ENCODE data around the gene LRRC32. TPM values are rescaled to one million over a fixed set of nuclear protein-coding genes. Genes with fewer than 3 reads are reported as not detected.
"Not testable (repeated sequence)": the region's sequence is repeated elsewhere in the genome, so short reads cannot be mapped to it uniquely, and the experiment has no call there.

Gene LRRC32
- total RNA-seq, 2 experiments from 2014 or later, result 0.82 to 0.87 TPM

GRCh38 chr11:76655501-76656049 is 15.0 kb downstream of the LRRC32 start:
- H3K4me3 Mint-ChIP-seq, result no peak overlapping the region
- H3K9me3 Mint-ChIP-seq, result no peaks in the 10 kb centered on the region
- peaks cover 10% of the 10 kb centered on the region for H3K27me3 Mint-ChIP-seq
- H3K36me3 Mint-ChIP-seq (ENCODE audit: low read depth), result no peaks in the 10 kb centered on the region
- no peak overlapping the region for H3K27ac Mint-ChIP-seq
- ChIA-PET POLR2A (no interaction called here), CTCF (interaction anchor here (1.2 kb wide), 1 partner anchor 25 kb away, joined by 3 read pairs; no protein-coding TSS in a partner anchor)
- no peaks in the 10 kb centered on the region for H3K4me1 Mint-ChIP-seq
- no peak for DNase-seq

DNA sequence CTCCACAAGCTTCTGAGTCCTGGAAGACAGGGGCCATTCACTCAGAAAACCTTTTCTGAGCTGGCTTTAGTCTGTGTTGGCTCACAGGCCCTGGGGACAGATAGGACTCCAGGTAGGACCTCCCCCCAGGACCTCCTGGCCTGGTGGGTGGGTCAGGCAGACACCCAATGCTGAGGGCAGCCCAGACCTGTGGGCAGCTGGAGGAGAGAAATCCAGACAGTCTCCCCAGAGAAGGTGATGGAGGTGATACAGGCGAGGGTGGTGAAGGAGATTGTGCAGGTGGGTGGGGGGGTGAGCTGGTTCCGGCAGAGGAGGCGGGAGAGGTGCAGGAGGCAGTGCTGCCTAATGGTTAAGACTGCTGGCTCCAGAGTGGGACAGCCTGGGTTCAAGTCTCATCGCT is 15.6 kb downstream of the LRRC32 start:
- H3K36me3 Mint-ChIP-seq (ENCODE audit: low read depth), result no peaks in the 10 kb centered on the region
- H3K4me1 Mint-ChIP-seq, result no peaks in the 10 kb centered on the region
- POLR2A ChIA-PET, result no interaction called here
- DNase-seq, result no peak
- CTCF ChIA-PET, result interaction anchor here (0.5 to 1.2 kb wide), 3 partner anchors 9 to 392 kb away, joined by 3 to 4 read pairs (median 3); no protein-coding TSS in a partner anchor
- H3K27me3 Mint-ChIP-seq, result peaks cover 12% of the 10 kb centered on the region
- H3K27ac Mint-ChIP-seq, result no peak overlapping the region
- H3K9me3 Mint-ChIP-seq, result no peaks in the 10 kb centered on the region
- H3K4me3 Mint-ChIP-seq, result no peak overlapping the region

DNA sequence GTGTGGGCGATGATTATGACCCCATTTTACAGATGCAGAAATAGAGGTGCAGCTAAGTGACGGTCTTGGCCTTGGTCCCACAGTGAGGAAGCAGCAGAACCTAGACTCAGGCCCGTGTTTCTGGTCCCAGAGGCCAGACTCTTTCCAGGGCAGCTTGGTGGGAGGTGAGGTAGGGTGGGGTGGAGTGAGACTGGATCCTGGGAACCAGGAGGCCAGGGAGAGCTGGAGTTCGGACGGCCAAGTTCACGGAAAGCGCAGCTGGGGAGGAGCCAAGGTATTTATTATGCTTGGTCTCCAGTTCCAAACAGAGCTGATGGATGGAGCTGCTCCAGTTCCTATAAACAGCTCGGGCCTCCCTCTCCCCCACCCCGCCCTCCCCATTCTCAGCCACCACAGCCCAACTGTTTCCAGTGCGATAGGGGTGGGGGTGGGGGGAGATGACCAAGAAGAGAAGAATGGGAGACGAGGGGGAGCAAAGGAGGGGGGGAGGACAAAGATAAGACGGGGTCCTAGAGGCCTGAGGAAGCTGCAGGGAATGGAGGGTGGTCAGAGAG is 16.2 kb downstream of the LRRC32 start:
- peaks cover 15% of the 10 kb centered on the region for H3K27me3 Mint-ChIP-seq
- H3K36me3 Mint-ChIP-seq (ENCODE audit: low read depth), result no peaks in the 10 kb centered on the region
- H3K4me3 Mint-ChIP-seq, result no peak overlapping the region
- CTCF ChIA-PET, result interaction anchor here (1.1 to 1.2 kb wide), 2 partner anchors 8 to 24 kb away, joined by 3 read pairs; no protein-coding TSS in a partner anchor
- H3K9me3 Mint-ChIP-seq, result no peaks in the 10 kb centered on the region
- H3K27ac Mint-ChIP-seq, result no peak overlapping the region
- POLR2A ChIA-PET, result no interaction called here
- H3K4me1 Mint-ChIP-seq, result no peaks in the 10 kb centered on the region
- no peak for DNase-seq

DNA sequence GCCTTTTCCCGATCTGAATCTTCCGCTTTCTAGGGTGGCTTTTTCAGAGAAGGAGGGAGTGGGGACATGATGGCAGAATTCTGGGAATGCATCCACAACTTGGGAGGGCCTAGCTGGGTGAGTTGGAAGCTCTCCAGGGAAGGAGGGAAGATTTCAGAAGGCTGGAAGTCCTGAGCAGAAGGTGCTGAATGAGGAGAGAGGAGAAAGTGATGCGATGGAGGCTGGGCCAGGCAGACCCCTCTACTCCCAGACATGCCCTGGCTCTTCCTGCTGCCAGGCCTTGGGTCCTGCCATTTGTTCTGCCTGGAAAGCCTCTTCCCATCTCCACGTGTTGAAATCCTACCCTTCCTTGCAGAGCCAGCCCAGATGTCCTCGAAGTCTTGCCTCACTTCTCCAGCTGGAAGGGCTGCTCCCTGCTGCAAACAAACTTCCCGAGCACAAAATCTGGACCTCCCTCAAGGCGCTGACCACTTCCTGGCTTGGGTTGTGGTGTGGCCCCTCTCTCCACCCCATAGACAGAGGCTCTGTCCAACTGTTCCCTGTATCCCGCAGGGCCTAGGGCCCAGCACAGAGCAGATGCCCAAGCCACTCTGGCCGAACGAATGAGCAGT is 16.8 kb downstream of the LRRC32 start:
- Mint-ChIP-seq H3K27ac (no peak overlapping the region), H3K4me3 (no peak overlapping the region), H3K9me3 (no peaks in the 10 kb centered on the region), H3K36me3 (ENCODE audit: low read depth) (no peaks in the 10 kb centered on the region), H3K27me3 (peaks cover 20% of the 10 kb centered on the region), H3K4me1 (no peaks in the 10 kb centered on the region)
- ChIA-PET POLR2A (no interaction called here), CTCF (no interaction called here)
- DNase-seq, result no peak

DNA sequence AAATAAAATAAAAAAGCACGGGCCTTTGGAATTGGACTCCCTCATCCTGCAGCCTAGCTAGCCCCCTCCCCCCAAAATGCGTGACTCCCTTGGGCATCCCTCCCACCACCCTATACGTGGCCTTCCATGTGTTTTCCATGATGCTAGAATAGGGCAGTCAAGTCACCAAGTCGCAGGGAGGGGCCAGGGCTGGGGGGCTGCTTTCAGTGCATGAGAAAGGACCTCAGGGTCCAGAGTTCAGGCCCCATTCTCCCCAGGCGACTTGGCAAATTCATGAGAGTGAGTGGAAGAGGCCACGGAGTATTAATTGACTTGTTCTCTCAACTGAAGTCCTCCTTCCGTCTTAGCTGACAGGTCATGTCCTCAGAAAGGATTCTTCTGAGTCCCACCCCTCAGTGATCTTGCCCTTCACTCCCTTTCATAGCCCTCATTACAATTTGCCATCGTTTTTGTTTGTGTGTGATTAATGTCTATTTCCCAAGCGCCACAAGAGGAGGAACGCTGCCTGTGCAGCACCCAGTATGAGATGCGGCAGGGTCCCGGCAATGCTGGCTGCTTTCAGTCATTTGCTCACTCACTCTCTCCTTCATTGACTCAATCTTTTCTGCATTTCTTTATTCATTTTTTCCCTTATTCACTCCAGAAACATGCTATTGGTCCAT is 17.4 kb downstream of the LRRC32 start:
- Mint-ChIP-seq H3K36me3 (ENCODE audit: low read depth) (no peaks in the 10 kb centered on the region), H3K27ac (no peak overlapping the region), H3K27me3 (peaks cover 22% of the 10 kb centered on the region), H3K4me1 (no peaks in the 10 kb centered on the region), H3K9me3 (no peaks in the 10 kb centered on the region), H3K4me3 (no peak overlapping the region)
- ChIA-PET CTCF (no interaction called here), POLR2A (no interaction called here)
- DNase-seq, result no peak

DNA sequence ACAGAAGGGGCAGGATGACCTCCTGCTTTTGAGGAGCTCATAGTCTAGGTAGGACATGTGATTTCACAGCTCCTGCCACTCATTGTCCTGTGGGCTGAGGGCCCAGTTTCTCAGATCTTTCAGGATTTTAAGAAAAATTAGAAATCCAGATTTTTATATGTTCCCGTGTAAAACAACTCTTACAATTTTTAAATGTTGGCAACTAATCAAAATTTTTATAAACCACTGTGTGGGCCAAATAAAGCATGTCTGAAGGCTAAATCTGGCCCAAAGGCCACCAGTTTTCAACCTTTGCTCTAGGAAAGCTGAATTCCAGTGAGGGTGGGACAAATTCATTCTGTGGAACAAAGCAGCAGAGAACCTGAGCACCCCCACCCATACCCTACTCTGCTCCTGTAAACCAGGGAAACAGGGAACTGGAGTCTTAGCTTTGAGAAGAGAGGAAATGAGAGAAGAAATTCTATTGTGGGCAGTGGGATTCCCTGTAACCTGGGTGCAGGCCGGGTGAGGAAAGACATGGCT is 20.6 kb downstream of the LRRC32 start:
- Mint-ChIP-seq H3K27ac (no peak overlapping the region), H3K36me3 (ENCODE audit: low read depth) (no peaks in the 10 kb centered on the region), H3K4me3 (no peak overlapping the region), H3K27me3 (peaks cover 45% of the 10 kb centered on the region), H3K9me3 (peaks cover 4% of the 10 kb centered on the region), H3K4me1 (no peaks in the 10 kb centered on the region)
- CTCF ChIA-PET, result no interaction called here
- POLR2A ChIA-PET, result no interaction called here
- no peak for DNase-seq

DNA sequence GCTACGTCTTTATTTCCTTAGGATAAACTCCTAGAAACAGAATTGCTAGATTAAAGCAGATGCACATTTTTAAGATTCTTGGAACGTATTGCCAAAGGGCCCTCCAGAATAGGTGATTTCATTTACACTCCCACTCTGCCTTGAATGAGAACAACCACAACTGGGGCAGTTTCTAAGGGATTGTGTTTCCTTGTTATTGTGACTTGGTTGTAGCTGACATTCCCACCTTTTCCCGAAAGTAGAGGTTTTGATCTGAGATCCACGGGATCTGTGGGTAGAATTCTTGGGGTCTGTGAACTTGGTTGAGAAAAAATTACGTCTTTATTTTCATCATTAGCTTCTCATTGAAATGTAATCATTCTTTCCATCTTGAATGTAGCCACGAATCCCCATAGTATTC is 21.5 kb downstream of the LRRC32 start:
- Mint-ChIP-seq H3K9me3 (peaks cover 4% of the 10 kb centered on the region), H3K36me3 (ENCODE audit: low read depth) (no peaks in the 10 kb centered on the region), H3K27ac (no peak overlapping the region), H3K4me3 (no peak overlapping the region), H3K27me3 (peaks cover 53% of the 10 kb centered on the region), H3K4me1 (no peaks in the 10 kb centered on the region)
- DNase-seq, result no peak
- ChIA-PET POLR2A (no interaction called here), CTCF (no interaction called here)

DNA sequence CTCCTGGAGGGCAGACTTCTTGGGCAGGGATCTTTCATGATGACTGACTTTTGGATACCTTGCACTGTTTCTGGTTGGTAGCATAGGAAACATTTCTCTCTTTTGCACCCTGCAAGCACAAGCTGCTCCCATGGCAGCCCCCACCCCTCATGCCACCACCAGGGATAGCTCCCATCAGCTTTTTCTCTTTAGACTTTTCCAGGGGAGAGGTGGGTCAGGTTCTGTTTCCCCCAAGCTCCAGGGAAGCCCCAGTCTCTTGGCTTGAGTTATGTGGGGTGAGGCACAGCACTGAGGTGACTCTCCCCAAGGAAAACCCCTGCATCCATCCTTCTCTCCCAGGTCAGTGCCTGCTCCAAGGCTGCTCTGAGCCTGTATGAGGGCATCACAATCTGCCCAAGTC is 22.5 kb downstream of the LRRC32 start:
- POLR2A ChIA-PET, result no interaction called here
- no peaks in the 10 kb centered on the region for H3K36me3 Mint-ChIP-seq (ENCODE audit: low read depth)
- peaks cover 61% of the 10 kb centered on the region for H3K27me3 Mint-ChIP-seq
- H3K9me3 Mint-ChIP-seq, result peaks cover 4% of the 10 kb centered on the region
- H3K4me1 Mint-ChIP-seq, result no peaks in the 10 kb centered on the region
- H3K4me3 Mint-ChIP-seq, result no peak overlapping the region
- no peak overlapping the region for H3K27ac Mint-ChIP-seq
- no peak for DNase-seq
- CTCF ChIA-PET, result no interaction called here

GRCh38 chr11:76646882-76647534 is 23.5 kb downstream of the LRRC32 start:
- no peak overlapping the region for H3K27ac Mint-ChIP-seq
- POLR2A ChIA-PET, result no interaction called here
- no peaks in the 10 kb centered on the region for H3K36me3 Mint-ChIP-seq (ENCODE audit: low read depth)
- peaks cover 64% of the 10 kb centered on the region for H3K27me3 Mint-ChIP-seq
- H3K4me3 Mint-ChIP-seq, result no peak overlapping the region
- no peak for DNase-seq
- CTCF ChIA-PET, result interaction anchor here (1.2 kb wide), 1 partner anchor 8 kb away, joined by 3 read pairs; no protein-coding TSS in a partner anchor
- H3K4me1 Mint-ChIP-seq, result no peaks in the 10 kb centered on the region
- H3K9me3 Mint-ChIP-seq, result peaks cover 4% of the 10 kb centered on the region

DNA sequence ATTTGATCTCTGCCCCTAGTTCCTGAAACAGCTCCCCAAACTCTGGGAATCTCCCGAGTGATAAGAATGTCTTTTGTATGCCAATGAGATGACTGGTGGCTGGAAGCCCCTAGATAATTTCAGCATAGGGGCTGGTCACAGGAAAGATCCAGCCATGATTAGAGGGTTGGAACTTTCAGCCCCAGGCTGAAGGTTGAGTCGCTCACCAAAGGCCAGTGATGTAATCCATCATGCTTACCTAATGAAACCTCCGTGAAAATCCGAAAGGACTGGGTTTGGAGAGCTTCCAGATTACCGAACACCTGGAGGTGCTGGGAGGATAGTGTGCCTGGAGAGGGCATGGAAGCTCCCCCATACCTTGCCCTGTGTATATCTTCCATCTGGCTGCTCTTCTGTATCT is 26.0 kb downstream of the LRRC32 start:
- Mint-ChIP-seq H3K36me3 (ENCODE audit: low read depth) (no peaks in the 10 kb centered on the region), H3K9me3 (peaks cover 4% of the 10 kb centered on the region), H3K27ac (no peak overlapping the region), H3K4me1 (no peaks in the 10 kb centered on the region), H3K27me3 (peaks cover 56% of the 10 kb centered on the region), H3K4me3 (no peak overlapping the region)
- CTCF ChIA-PET, result no interaction called here
- DNase-seq, result peak; percentile 1
- POLR2A ChIA-PET, result no interaction called here

GRCh38 chr11:76643711-76644110 is 26.8 kb downstream of the LRRC32 start:
- POLR2A ChIA-PET, CTCF ChIA-PET, DNase-seq: not testable (repeated sequence)

GRCh38 chr11:76642341-76642740 is 28.2 kb downstream of the LRRC32 start:
- DNase-seq, result peak; percentile 6
- ChIA-PET POLR2A (no interaction called here), CTCF (interaction anchor here (0.8 kb wide), 1 partner anchor 12 kb away, joined by 3 read pairs; no protein-coding TSS in a partner anchor)
- H3K4me3 Mint-ChIP-seq, result no peak overlapping the region
- no peak overlapping the region for H3K27ac Mint-ChIP-seq
- no peaks in the 10 kb centered on the region for H3K36me3 Mint-ChIP-seq (ENCODE audit: low read depth)
- H3K9me3 Mint-ChIP-seq, result peaks cover 4% of the 10 kb centered on the region
- peaks cover 49% of the 10 kb centered on the region for H3K27me3 Mint-ChIP-seq
- H3K4me1 Mint-ChIP-seq, result peaks cover 2% of the 10 kb centered on the region

More at GRCh38 chr11:76643711-76644110, 26.8 kb downstream of the LRRC32 start:
- peaks cover 53% of the 10 kb centered on the region for H3K27me3 Mint-ChIP-seq
- not testable (repeated sequence) for H3K4me3 Mint-ChIP-seq; H3K4me1 Mint-ChIP-seq; H3K36me3 Mint-ChIP-seq (ENCODE audit: low read depth); H3K27ac Mint-ChIP-seq; H3K9me3 Mint-ChIP-seq

GRCh38 chr11:76641905-76642304 is 28.6 kb downstream of the LRRC32 start:
- peaks cover 4% of the 10 kb centered on the region for H3K9me3 Mint-ChIP-seq
- peaks cover 46% of the 10 kb centered on the region for H3K27me3 Mint-ChIP-seq
- POLR2A ChIA-PET, result no interaction called here
- no peak for DNase-seq
- no peak overlapping the region for H3K4me3 Mint-ChIP-seq
- no peak overlapping the region for H3K27ac Mint-ChIP-seq
- H3K4me1 Mint-ChIP-seq, result peaks cover 2% of the 10 kb centered on the region
- no peaks in the 10 kb centered on the region for H3K36me3 Mint-ChIP-seq (ENCODE audit: low read depth)
- CTCF ChIA-PET, result interaction anchor here (0.8 kb wide), 1 partner anchor 12 kb away, joined by 3 read pairs; no protein-coding TSS in a partner anchor

Data from activated CD4-positive, alpha-beta T cell treated with anti-CD3 and anti-CD28 coated beads, Interleukin-2, amount 10 ng/mL, durations not matched to agents 7 days and 5 days (primary cell).